Epithelial cell of proximal tubule (primary cell): ENCODE results near the gene AGAP3. TPM values are rescaled to one million over a fixed set of nuclear protein-coding genes. Genes with fewer than 3 reads are reported as not detected.

ENCODE experiments used
- DNase-seq: peaks from one replicate; pipeline ENCODE4 v3.0.0-alpha.2; 2011; ENCODE audit warnings: low read depth
- H3K4me3 ChIP-seq: 2 replicates; pipeline ENCODE4 v1.5.1; 2011; ENCODE audit warnings: low read depth, mild to moderate bottlenecking, low read length
- CTCF ChIP-seq: conservative IDR thresholded peaks from 2 replicates; pipeline ENCODE4 v1.5.1; 2012; ENCODE audit warnings: low read depth, mild to moderate bottlenecking, low read length
- total RNA-seq: library from RNA; depleted of rRNA; stranded (reverse); fragments of >200 nt; gene quantifications from 2 replicates; pipeline ENCODE4 v1.2.3, GENCODE V29; 2015

The AGAP3 gene
- total RNA-seq, 1 donor from 2014 or later, result 60.1 TPM

GRCh38 chr7:151075662-151075971 lies 10.7 kb upstream of the AGAP3 start:
- no peak overlapping the region for H3K4me3 ChIP-seq
- TF ChIP-seq CTCF, result no peak

GRCh38 chr7:151075978-151076426 lies 10.3 kb upstream of the AGAP3 start:
- no peak for TF ChIP-seq CTCF
- no peak for DNase-seq
- no peak overlapping the region for H3K4me3 ChIP-seq

More at GRCh38 chr7:151075662-151075971, 10.7 kb upstream of the AGAP3 start:
- DNase-seq, result no peak

GRCh38 chr7:151076863-151077704 lies 9.2 kb upstream of the AGAP3 start:
- peak; percentile 49 for TF ChIP-seq CTCF
- DNase-seq, result no peak
- H3K4me3 ChIP-seq, result no peak overlapping the region

- no peak overlapping the region for H3K4me3 ChIP-seq
- TF ChIP-seq CTCF, result no peak
- DNase-seq, result no peak
Measured at GRCh38 chr7:151077705-151078232, 8.5 kb upstream of the AGAP3 start.

- DNase-seq, result no peak
- no peak overlapping the region for H3K4me3 ChIP-seq
- TF ChIP-seq CTCF, result no peak
Measured at GRCh38 chr7:151078233-151079040, 7.8 kb upstream of the AGAP3 start.

GRCh38 chr7:151079199-151079910 lies 6.9 kb upstream of the AGAP3 start:
- no peak for DNase-seq
- no peak for TF ChIP-seq CTCF
- peak overlapping the region; percentile 95 for H3K4me3 ChIP-seq
